Astrocyte (in vitro differentiated cells and primary cell): ENCODE results near the gene GNB2. TPM values are rescaled to one million over a fixed set of nuclear protein-coding genes. Genes with fewer than 3 reads are reported as not detected.
"Not testable (repeated sequence)": the region's sequence is repeated elsewhere in the genome, so short reads cannot be mapped to it uniquely, and the experiment has no call there.

Experiments used
- DNase-seq: peaks from one replicate; pipeline ENCODE4 v3.0.0-alpha.2; 2010; ENCODE audit warnings: low read depth
- FAIRE-seq: peaks from 2 replicates; lab custom pipeline; 2011; peaks lifted over from hg19 to GRCh38; lab: Jason Lieb, UNC
- H2AFZ ChIP-seq: 2 replicates; pipeline ENCODE4 v1.6.0; 2012; ENCODE audit warnings: low read depth, low read length, inconsistent platforms
- H3K27ac ChIP-seq: 2 replicates; pipeline ENCODE4 v1.5.1; 2011; ENCODE audit warnings: low read depth, low read length, inconsistent platforms
- H3K27me3 ChIP-seq: 2 replicates; pipeline ENCODE4 v1.6.0; 2011; ENCODE audit warnings: low read length, inconsistent platforms; ENCODE audit not compliant: insufficient read depth
- H3K36me3 ChIP-seq: 2 replicates; pipeline ENCODE4 v1.5.1; 2011; ENCODE audit warnings: low read length, inconsistent platforms; ENCODE audit not compliant: insufficient read depth
- H3K4me1 ChIP-seq: 2 replicates; pipeline ENCODE4 v1.5.1; 2011; ENCODE audit warnings: low read length, inconsistent platforms; ENCODE audit not compliant: insufficient read depth
- H3K4me2 ChIP-seq: 2 replicates; pipeline ENCODE4 v1.6.0; 2012; ENCODE audit warnings: low read length, inconsistent platforms
- H3K4me3 ChIP-seq: 2 replicates; pipeline ENCODE4 v1.5.1; 2011; ENCODE audit warnings: low read depth, mild to moderate bottlenecking, low read length, inconsistent platforms; ENCODE audit not compliant: insufficient read depth
- H3K79me2 ChIP-seq: 2 replicates; pipeline ENCODE4 v1.6.0; 2012; ENCODE audit warnings: mild to moderate bottlenecking, low read length, inconsistent platforms; ENCODE audit not compliant: insufficient read depth
- H3K9ac ChIP-seq: 2 replicates; pipeline ENCODE4 v1.6.0; 2012; ENCODE audit warnings: mild to moderate bottlenecking, low read length, inconsistent platforms
- H3K9me3 ChIP-seq: 2 replicates; pipeline ENCODE4 v1.5.1; 2012; ENCODE audit warnings: low read depth, mild to moderate bottlenecking, low read length, inconsistent platforms; ENCODE audit not compliant: insufficient read depth
- H4K20me1 ChIP-seq: 2 replicates; pipeline ENCODE4 v1.6.0; 2012; ENCODE audit warnings: low read length, inconsistent platforms; ENCODE audit not compliant: insufficient read depth
- H3K27ac Mint-ChIP-seq: one replicate; pipeline ENCODE4 v1.8.0; 2021; ENCODE audit warnings: mild to moderate bottlenecking, mixed read lengths; ENCODE audit not compliant: unreplicated experiment
- H3K27me3 Mint-ChIP-seq: one replicate; pipeline ENCODE4 v1.8.0; 2021; ENCODE audit warnings: low read depth, mixed read lengths; ENCODE audit not compliant: unreplicated experiment
- H3K36me3 Mint-ChIP-seq: one replicate; pipeline ENCODE4 v1.8.0; 2021; ENCODE audit warnings: low read depth, mixed read lengths; ENCODE audit not compliant: unreplicated experiment
- H3K4me1 Mint-ChIP-seq: one replicate; pipeline ENCODE4 v1.8.0; 2021; ENCODE audit warnings: low read depth, mixed read lengths; ENCODE audit not compliant: unreplicated experiment
- H3K4me3 Mint-ChIP-seq: one replicate; pipeline ENCODE4 v1.8.0; 2021; ENCODE audit warnings: mild to moderate bottlenecking, moderate library complexity, mixed read lengths; ENCODE audit not compliant: unreplicated experiment
- H3K9me3 Mint-ChIP-seq: one replicate; pipeline ENCODE4 v1.8.0; 2021; ENCODE audit warnings: mild to moderate bottlenecking, mixed read lengths; ENCODE audit not compliant: unreplicated experiment
- EZH2 ChIP-seq: IDR thresholded peaks from 2 replicates; pipeline ENCODE4 v1.6.1; 2012; ENCODE audit warnings: mild to moderate bottlenecking, low read length, inconsistent platforms; ENCODE audit not compliant: insufficient read depth
- total RNA-seq: library from RNA; stranded (reverse); gene quantifications from 2 replicates; pipeline ENCODE4 v1.2.1, GENCODE V29; 2021
- TF ChIP-seq, protein P1 (sequence below): IDR thresholded peaks from 2 replicates; pipeline ENCODE4 v1.5.1; 2011; ENCODE audit warnings: low read depth, mild to moderate bottlenecking, inconsistent platforms, low read length, moderate library complexity; ENCODE audit not compliant: insufficient read depth

Gene GNB2
- total RNA-seq, 1 donor from 2014 or later: 274 TPM

GRCh38 chr7:100722480-100723212, 49.1 kb downstream of the GNB2 start:
- Histone ChIP-seq H2AFZ (no peak overlapping the region), H3K4me2 (no peak overlapping the region), H3K9ac (no peak overlapping the region), H3K4me3 (no peak overlapping the region), H3K9me3 (peaks cover 4% of the 10 kb centered on the region), H3K4me1 (peaks cover 17% of the 10 kb centered on the region), H3K36me3 (no peaks in the 10 kb centered on the region), H4K20me1 (no peaks in the 10 kb centered on the region), H3K79me2 (no peaks in the 10 kb centered on the region), H3K27me3 (peaks cover 36% of the 10 kb centered on the region), H3K27ac (no peak overlapping the region)
- Mint-ChIP-seq H3K27ac (no peak overlapping the region), H3K9me3 (peaks cover 14% of the 10 kb centered on the region), H3K4me1 (peaks cover 8% of the 10 kb centered on the region), H3K36me3 (peaks cover 3% of the 10 kb centered on the region), H3K27me3 (peaks cover 54% of the 10 kb centered on the region), H3K4me3 (no peak overlapping the region)
- TF ChIP-seq EZH2: no peak
- TF ChIP-seq, protein P1, sequence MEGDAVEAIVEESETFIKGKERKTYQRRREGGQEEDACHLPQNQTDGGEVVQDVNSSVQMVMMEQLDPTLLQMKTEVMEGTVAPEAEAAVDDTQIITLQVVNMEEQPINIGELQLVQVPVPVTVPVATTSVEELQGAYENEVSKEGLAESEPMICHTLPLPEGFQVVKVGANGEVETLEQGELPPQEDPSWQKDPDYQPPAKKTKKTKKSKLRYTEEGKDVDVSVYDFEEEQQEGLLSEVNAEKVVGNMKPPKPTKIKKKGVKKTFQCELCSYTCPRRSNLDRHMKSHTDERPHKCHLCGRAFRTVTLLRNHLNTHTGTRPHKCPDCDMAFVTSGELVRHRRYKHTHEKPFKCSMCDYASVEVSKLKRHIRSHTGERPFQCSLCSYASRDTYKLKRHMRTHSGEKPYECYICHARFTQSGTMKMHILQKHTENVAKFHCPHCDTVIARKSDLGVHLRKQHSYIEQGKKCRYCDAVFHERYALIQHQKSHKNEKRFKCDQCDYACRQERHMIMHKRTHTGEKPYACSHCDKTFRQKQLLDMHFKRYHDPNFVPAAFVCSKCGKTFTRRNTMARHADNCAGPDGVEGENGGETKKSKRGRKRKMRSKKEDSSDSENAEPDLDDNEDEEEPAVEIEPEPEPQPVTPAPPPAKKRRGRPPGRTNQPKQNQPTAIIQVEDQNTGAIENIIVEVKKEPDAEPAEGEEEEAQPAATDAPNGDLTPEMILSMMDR: no peak
- FAIRE-seq (no peak), DNase-seq (no peak)

GRCh38 chr7:100723732-100724275, 50.3 kb downstream of the GNB2 start:
- Mint-ChIP-seq H3K4me1 (peaks cover 8% of the 10 kb centered on the region), H3K27ac (no peak overlapping the region), H3K4me3 (no peak overlapping the region), H3K27me3 (peaks cover 49% of the 10 kb centered on the region), H3K9me3 (peaks cover 6% of the 10 kb centered on the region), H3K36me3 (no peaks in the 10 kb centered on the region)
- no peak for DNase-seq
- Histone ChIP-seq H3K4me3 (no peak overlapping the region), H3K9me3 (no peaks in the 10 kb centered on the region), H2AFZ (no peak overlapping the region), H3K9ac (no peak overlapping the region), H3K4me1 (peaks cover 17% of the 10 kb centered on the region), H3K27me3 (peaks cover 39% of the 10 kb centered on the region), H3K27ac (no peak overlapping the region), H3K36me3 (no peaks in the 10 kb centered on the region), H3K4me2 (no peak overlapping the region), H4K20me1 (no peaks in the 10 kb centered on the region), H3K79me2 (no peaks in the 10 kb centered on the region)
- no peak for FAIRE-seq
- TF ChIP-seq, protein P1: no peak
- TF ChIP-seq EZH2: no peak

GRCh38 chr7:100724364-100724763, 50.8 kb downstream of the GNB2 start:
- H2AFZ ChIP-seq, FAIRE-seq, H3K9me3 Mint-ChIP-seq, H3K4me1 Mint-ChIP-seq, H3K9ac ChIP-seq, H3K79me2 ChIP-seq, DNase-seq, H3K9me3 ChIP-seq, H4K20me1 ChIP-seq, H3K36me3 Mint-ChIP-seq, H3K36me3 ChIP-seq, H3K4me3 ChIP-seq, H3K27ac Mint-ChIP-seq, H3K4me2 ChIP-seq, H3K27ac ChIP-seq, H3K4me3 Mint-ChIP-seq: not testable (repeated sequence)
- peaks cover 39% of the 10 kb centered on the region for H3K27me3 ChIP-seq
- peaks cover 44% of the 10 kb centered on the region for H3K27me3 Mint-ChIP-seq
- peaks cover 17% of the 10 kb centered on the region for H3K4me1 ChIP-seq
